Muscle layer of duodenum (tissue), 2 donors: ENCODE results near the gene STX10.
A peak's percentile ranks its signal among the peaks of the same experiment; 100 is the strongest.
"Not testable (repeated sequence)": the region's sequence is repeated elsewhere in the genome, so short reads cannot be mapped to it uniquely, and the experiment has no call there.

Experiments used
- H3K27ac ChIP-seq: one replicate; pipeline ENCODE4 v1.7.0; 2013; ENCODE audit warnings: mild to moderate bottlenecking, low read length
- H3K27me3 ChIP-seq: one replicate; pipeline ENCODE4 v1.7.0; 2013; ENCODE audit warnings: low read depth, mild to moderate bottlenecking, control low read depth, low read length
- H3K36me3 ChIP-seq, 2 donors: one replicate each; pipeline ENCODE4 v1.7.0; 2013; ENCODE audit warnings: low read length in 2 of 2, control low read depth in 1 of 2, mild to moderate bottlenecking in 1 of 2; ENCODE audit not compliant: insufficient read depth in 2 of 2, control insufficient read depth in 1 of 2
- H3K4me1 ChIP-seq, 2 donors: one replicate each; pipeline ENCODE4 v1.7.0; 2013; ENCODE audit warnings: low read length in 2 of 2, mild to moderate bottlenecking in 2 of 2, control low read depth in 1 of 2, moderate library complexity in 1 of 2; ENCODE audit not compliant: insufficient read depth in 2 of 2, control insufficient read depth in 1 of 2
- H3K4me3 ChIP-seq, 2 donors: one replicate each; pipeline ENCODE4 v1.7.0; 2013; ENCODE audit warnings: low read length in 2 of 2, low read depth in 1 of 2, mild to moderate bottlenecking in 1 of 2
- H3K9me3 ChIP-seq, 2 donors: one replicate each; pipeline ENCODE4 v1.7.0; 2013; ENCODE audit warnings: low read length in 2 of 2, control low read depth in 1 of 2, mild to moderate bottlenecking in 1 of 2; ENCODE audit not compliant: control insufficient read depth in 1 of 2
- donor health status: healthy.

STX10 gene

GRCh38 chr19:13150187-13150930 lies at the start of gene STX10, which contains the start of gene IER2:
TSS of gene STX10 (minus strand) at chr19:13150375. CDS start at chr19:13150173, 202 bp downstream.
TSS of gene IER2 (plus strand) at chr19:13150411. CDS start at chr19:13153187, 2,776 bp downstream.
- peak within 1 kb of the TSS; percentile 82 to 97 for H3K4me3 ChIP-seq
- H3K27ac ChIP-seq, result peak within 1 kb of the TSS; percentile 100
- peaks cover 0 to 10% of the 10 kb centered on the region in 2 donors for H3K36me3 ChIP-seq
- no peaks in the 10 kb centered on the region for H3K27me3 ChIP-seq
- H3K9me3 ChIP-seq, result no peaks in the 10 kb centered on the region
- peaks cover 0 to 13% of the 10 kb centered on the region in 2 donors for H3K4me1 ChIP-seq

GRCh38 chr19:13198634-13199033 lies 48.5 kb upstream of the STX10 start:
- no peak overlapping the region for H3K27ac ChIP-seq
- H3K4me1 ChIP-seq, result no peaks in the 10 kb centered on the region

GRCh38 chr19:13195678-13196077 lies 45.5 kb upstream of the STX10 start:
- Histone ChIP-seq H3K27me3 (no peaks in the 10 kb centered on the region), H3K36me3 (no peaks in the 10 kb centered on the region), H3K4me3 (no peak overlapping the region), H3K27ac (no peak overlapping the region), H3K4me1 (no peaks in the 10 kb centered on the region), H3K9me3 (no peaks in the 10 kb centered on the region)

More at GRCh38 chr19:13198634-13199033, 48.5 kb upstream of the STX10 start:
- H3K36me3 ChIP-seq, result no peaks in the 10 kb centered on the region
- H3K4me3 ChIP-seq, result no peak overlapping the region
- H3K9me3 ChIP-seq, result no peaks in the 10 kb centered on the region
- no peaks in the 10 kb centered on the region for H3K27me3 ChIP-seq

- no peaks in the 10 kb centered on the region for H3K4me1 ChIP-seq
- H3K36me3 ChIP-seq, result no peaks in the 10 kb centered on the region
- H3K27ac ChIP-seq, result no peak overlapping the region
- H3K4me3 ChIP-seq, result no peak overlapping the region
- H3K9me3 ChIP-seq, result no peaks in the 10 kb centered on the region
- no peaks in the 10 kb centered on the region for H3K27me3 ChIP-seq
Measured at GRCh38 chr19:13190781-13191540, 40.8 kb upstream of the STX10 start.

GRCh38 chr19:13189600-13189999 lies 39.4 kb upstream of the STX10 start:
- Histone ChIP-seq H3K4me1 (no peaks in the 10 kb centered on the region), H3K4me3 (no peak overlapping the region), H3K27ac (no peak overlapping the region), H3K27me3 (no peaks in the 10 kb centered on the region), H3K9me3 (no peaks in the 10 kb centered on the region), H3K36me3 (no peaks in the 10 kb centered on the region)

- H3K9me3 ChIP-seq, result no peaks in the 10 kb centered on the region
- no peak overlapping the region for H3K4me3 ChIP-seq
- no peaks in the 10 kb centered on the region for H3K27me3 ChIP-seq
- no peaks in the 10 kb centered on the region for H3K4me1 ChIP-seq
- H3K36me3 ChIP-seq, result no peaks in the 10 kb centered on the region
- no peak overlapping the region for H3K27ac ChIP-seq
Measured at GRCh38 chr19:13187419-13187818, 37.2 kb upstream of the STX10 start.

- not testable (repeated sequence) for H3K36me3 ChIP-seq, H3K4me3 ChIP-seq, H3K4me1 ChIP-seq, H3K27me3 ChIP-seq, H3K27ac ChIP-seq, H3K9me3 ChIP-seq
Measured at GRCh38 chr19:13186688-13187087, 36.5 kb upstream of the STX10 start.

GRCh38 chr19:13185763-13186657 lies 35.8 kb upstream of the STX10 start:
- H3K27me3 ChIP-seq, H3K27ac ChIP-seq, H3K36me3 ChIP-seq, H3K9me3 ChIP-seq, H3K4me3 ChIP-seq: not testable (repeated sequence)
- H3K4me1 ChIP-seq, result peaks cover 3 to 11% of the 10 kb centered on the region in 2 donors

GRCh38 chr19:13184926-13185325 lies 34.8 kb upstream of the STX10 start:
- H3K36me3 ChIP-seq, H3K9me3 ChIP-seq, H3K27ac ChIP-seq, H3K4me3 ChIP-seq, H3K27me3 ChIP-seq: not testable (repeated sequence)
- peaks cover 3 to 11% of the 10 kb centered on the region in 2 donors for H3K4me1 ChIP-seq

- Histone ChIP-seq H3K4me3 (no peak overlapping the region), H3K4me1 (peaks cover 3 to 11% of the 10 kb centered on the region in 2 donors), H3K9me3 (no peaks in the 10 kb centered on the region), H3K27ac (no peak overlapping the region), H3K36me3 (no peaks in the 10 kb centered on the region), H3K27me3 (no peaks in the 10 kb centered on the region)
Measured at GRCh38 chr19:13181747-13182388, 31.7 kb upstream of the STX10 start.
